Measurements from ENCODE around the gene STAT4.

Gene STAT4

GRCh38 chr2:191050640-191050987 is 100.2 kb downstream of the STAT4 start:
- DNase-seq (ENCODE audit: low read depth, low spot score) = no peak
- H3K27ac ChIP-seq = no peak overlapping the region

GRCh38 chr2:191049728-191050639 is 100.8 kb downstream of the STAT4 start:
- peak overlapping the region; percentile 12 for H3K27ac ChIP-seq
- no peak for DNase-seq (ENCODE audit: low read depth, low spot score)

GRCh38 chr2:191048073-191048472 is 102.7 kb downstream of the STAT4 start:
- peak overlapping the region; percentile 64 for H3K27ac ChIP-seq
- no peak for DNase-seq (ENCODE audit: low read depth, low spot score)

GRCh38 chr2:191045141-191045540 is 105.7 kb downstream of the STAT4 start:
- no peak for DNase-seq (ENCODE audit: low read depth, low spot score)
- H3K27ac ChIP-seq = no peak overlapping the region

- no peak overlapping the region for H3K27ac ChIP-seq
- DNase-seq (ENCODE audit: low read depth, low spot score) = no peak
These were observed 107.4 kb downstream of the STAT4 start for GRCh38 chr2:191043438-191043837.

- no peak overlapping the region for H3K27ac ChIP-seq
- no peak for DNase-seq (ENCODE audit: low read depth, low spot score)
These were observed 109.2 kb downstream of the STAT4 start for GRCh38 chr2:191041418-191042161.

GRCh38 chr2:191039616-191040015 is 111.2 kb downstream of the STAT4 start:
- DNase-seq (ENCODE audit: low read depth, low spot score) = no peak
- no peak overlapping the region for H3K27ac ChIP-seq

GRCh38 chr2:191038741-191039140 is 112.1 kb downstream of the STAT4 start:
- DNase-seq (ENCODE audit: low read depth, low spot score) = no peak
- peak overlapping the region; percentile 52 for H3K27ac ChIP-seq

- peak overlapping the region; percentile 52 for H3K27ac ChIP-seq
- peak; percentile 36 for DNase-seq (ENCODE audit: low read depth, low spot score)
These were observed 112.5 kb downstream of the STAT4 start for GRCh38 chr2:191038241-191038725.

- DNase-seq (ENCODE audit: low read depth, low spot score) = no peak
- no peak overlapping the region for H3K27ac ChIP-seq
These were observed 113.4 kb downstream of the STAT4 start for GRCh38 chr2:191037351-191037750.

GRCh38 chr2:191036363-191036762 is 114.4 kb downstream of the STAT4 start:
- no peak overlapping the region for H3K27ac ChIP-seq
- no peak for DNase-seq (ENCODE audit: low read depth, low spot score)

- no peak for DNase-seq (ENCODE audit: low read depth, low spot score)
- no peak overlapping the region for H3K27ac ChIP-seq
These were observed 118.0 kb downstream of the STAT4 start for GRCh38 chr2:191032588-191033429.

- DNase-seq (ENCODE audit: low read depth, low spot score) = no peak
These were observed 119.5 kb downstream of the STAT4 start for GRCh38 chr2:191031256-191031655.

GRCh38 chr2:191030521-191031154 is 120.2 kb downstream of the STAT4 start:
- H3K27ac ChIP-seq = no peak overlapping the region
- DNase-seq (ENCODE audit: low read depth, low spot score) = no peak

More at GRCh38 chr2:191031256-191031655, 119.5 kb downstream of the STAT4 start:
- H3K27ac ChIP-seq = no peak overlapping the region

GRCh38 chr2:191029280-191029950 is 121.4 kb downstream of the STAT4 start:
- DNase-seq (ENCODE audit: low read depth, low spot score) = no peak
- H3K27ac ChIP-seq = no peak overlapping the region

- H3K27ac ChIP-seq = no peak overlapping the region
- no peak for DNase-seq (ENCODE audit: low read depth, low spot score)
These were observed 124.4 kb downstream of the STAT4 start for GRCh38 chr2:191026377-191026776.

- H3K27ac ChIP-seq = no peak overlapping the region
- DNase-seq (ENCODE audit: low read depth, low spot score) = no peak
These were observed 125.7 kb downstream of the STAT4 start for GRCh38 chr2:191025135-191025534.

- DNase-seq (ENCODE audit: low read depth, low spot score) = no peak
- no peak overlapping the region for H3K27ac ChIP-seq
These were observed 127.5 kb downstream of the STAT4 start for GRCh38 chr2:191023235-191023679.

GRCh38 chr2:191020742-191021381 is 129.9 kb downstream of the STAT4 start:
- peak overlapping the region; percentile 94 for H3K27ac ChIP-seq
- DNase-seq (ENCODE audit: low read depth, low spot score) = peak; percentile 64
